Large intestine (tissue), 3 donors: ENCODE results near the gene MEPCE. TPM values are rescaled to one million over a fixed set of nuclear protein-coding genes. Genes with fewer than 3 reads are reported as not detected.

Experiments
- DNase-seq, 2 donors: peaks; one replicate each; pipeline versions ENCODE4 v3.0.0 to v3.0.0-alpha.2; 2013
- H3K27ac ChIP-seq: one replicate; pipeline ENCODE4 v1.5.1; 2013; ENCODE audit warnings: low read length
- H3K27me3 ChIP-seq: 2 replicates; pipeline ENCODE4 v1.6.1; 2013; ENCODE audit warnings: low read length; ENCODE audit not compliant: control insufficient read depth, insufficient read depth
- H3K36me3 ChIP-seq: 2 replicates; pipeline ENCODE4 v1.6.1; 2013; ENCODE audit warnings: low read length; ENCODE audit not compliant: control insufficient read depth, insufficient read depth
- H3K4me1 ChIP-seq: one replicate; pipeline ENCODE4 v1.6.1; 2013; ENCODE audit warnings: low read length; ENCODE audit not compliant: control insufficient read depth, insufficient read depth
- H3K4me3 ChIP-seq: one replicate; pipeline ENCODE4 v1.5.1; 2013; ENCODE audit warnings: low read length
- H3K9me3 ChIP-seq: one replicate; pipeline ENCODE4 v1.6.1; 2013; ENCODE audit warnings: mild to moderate bottlenecking, low read depth, low read length, moderate library complexity; ENCODE audit not compliant: control insufficient read depth
- WGBS: methylation state at CpG from one replicate; pipeline ENCODE4 v1.1.5; 2013; ENCODE audit warnings: low lambda C conversion rate; ENCODE audit not compliant: insufficient coverage; 5-methylcytosine and 5-hydroxymethylcytosine counted together
- polyA plus RNA-seq: library from polyadenylated mRNA; unstranded; fragments of 120-200 nt; gene quantifications from one replicate; pipeline ENCODE4 v1.2.1, GENCODE V29; 2013

MEPCE gene
- polyA plus RNA-seq, 1 donor: 37.6 TPM

DNA sequence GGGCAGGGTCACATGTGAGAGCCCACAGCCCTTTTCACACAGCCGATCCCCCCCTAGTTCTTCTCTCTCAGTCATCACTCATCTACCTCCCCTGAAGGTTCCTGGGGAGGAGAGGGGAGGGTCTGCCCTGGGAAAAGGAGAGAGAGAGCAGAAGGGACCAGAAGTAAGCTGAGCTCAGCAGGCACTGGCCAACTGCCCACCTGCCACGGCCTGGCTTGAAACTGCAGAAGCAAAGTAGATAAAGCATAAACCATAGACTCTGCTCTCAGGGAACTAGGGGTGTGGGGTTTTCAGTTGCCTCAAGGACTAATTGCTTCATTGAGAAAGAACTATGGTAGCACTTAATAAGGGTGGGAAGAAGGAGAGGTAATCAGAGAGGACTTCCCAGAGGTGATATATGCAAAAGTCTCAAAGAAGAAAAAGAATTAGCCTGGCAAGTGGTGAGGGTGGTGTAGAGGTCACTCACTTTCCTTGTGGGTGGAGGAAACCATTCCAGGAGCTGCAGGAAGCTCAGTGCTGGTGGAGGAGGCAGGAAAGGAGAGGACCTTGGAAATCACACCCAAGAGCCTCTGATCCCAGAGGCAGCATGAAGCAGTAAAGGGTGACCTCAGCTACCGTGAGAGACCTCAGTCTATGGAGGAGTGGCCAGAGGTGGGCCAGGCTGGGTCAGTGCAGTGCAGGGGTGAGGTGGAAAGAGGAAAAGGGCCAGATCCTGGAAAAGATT is 39.2 kb upstream of the MEPCE start:
- DNase-seq: no peak
- H3K27me3 ChIP-seq: no peaks in the 10 kb centered on the region
- H3K27ac ChIP-seq: no peak overlapping the region
- WGBS: no CpG with 5 or more reads among the region's 3 CpGs
- no peak overlapping the region for H3K4me3 ChIP-seq
- H3K36me3 ChIP-seq: no peaks in the 10 kb centered on the region
- no peaks in the 10 kb centered on the region for H3K9me3 ChIP-seq
- H3K4me1 ChIP-seq: no peaks in the 10 kb centered on the region

DNA sequence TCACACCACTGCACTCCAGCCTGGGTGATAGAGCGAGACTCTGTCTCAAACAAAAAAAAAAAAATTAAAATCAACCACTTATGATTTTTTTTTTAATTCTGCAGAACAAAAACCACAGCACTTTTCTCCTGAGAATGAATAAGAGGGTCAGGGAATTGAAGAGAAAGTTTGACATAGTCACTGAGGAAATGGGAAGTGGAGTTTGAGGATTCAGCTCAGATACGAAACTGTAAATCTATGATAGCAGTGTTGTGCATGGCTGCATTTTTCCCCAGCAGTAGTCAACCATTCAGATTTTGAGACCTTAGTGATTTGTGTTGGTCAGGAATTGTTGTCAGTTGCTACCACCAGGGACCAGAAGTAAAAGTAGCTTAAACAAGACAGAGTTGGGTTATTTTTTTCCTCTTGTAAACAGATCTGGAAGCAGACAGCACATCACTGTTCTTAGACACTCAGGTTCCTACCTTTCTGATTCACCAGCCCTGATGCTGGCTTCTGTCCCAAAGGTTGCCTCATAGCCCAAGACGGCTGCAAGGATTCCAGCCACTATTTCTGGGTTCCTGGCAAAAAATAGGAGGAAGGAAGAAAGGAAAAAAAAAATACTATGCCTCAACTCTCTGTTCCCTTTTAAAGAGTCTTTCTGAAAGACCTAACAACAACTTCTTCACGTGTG is 36.3 kb upstream of the MEPCE start:
- no peaks in the 10 kb centered on the region for H3K27me3 ChIP-seq
- H3K4me3 ChIP-seq: no peak overlapping the region
- H3K9me3 ChIP-seq: no peaks in the 10 kb centered on the region
- no peak for DNase-seq
- no peak overlapping the region for H3K27ac ChIP-seq
- no peaks in the 10 kb centered on the region for H3K36me3 ChIP-seq
- H3K4me1 ChIP-seq: no peaks in the 10 kb centered on the region
- 100% methylated on average over 1 of the region's 4 CpGs for WGBS

DNA sequence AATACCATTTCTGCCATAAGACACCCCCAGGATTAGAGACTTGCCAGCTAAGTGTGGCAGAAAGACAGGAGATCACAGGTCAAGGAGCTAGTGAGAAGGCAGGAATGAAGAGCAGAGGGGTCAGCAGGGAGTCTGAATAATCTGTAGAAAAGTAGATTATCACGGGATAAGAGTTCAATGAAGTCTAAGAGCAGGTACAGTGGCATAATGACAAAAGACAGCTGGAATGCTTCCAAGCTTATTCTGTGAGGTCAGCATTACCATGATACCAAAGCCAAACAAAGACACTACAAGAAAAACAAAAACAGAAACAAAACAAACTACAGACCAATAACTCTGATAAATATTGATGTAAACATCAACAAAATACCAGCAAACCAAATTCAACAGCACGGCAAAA is 35.6 kb upstream of the MEPCE start:
- no peak overlapping the region for H3K4me3 ChIP-seq
- H3K36me3 ChIP-seq: no peaks in the 10 kb centered on the region
- DNase-seq: no peak
- no peaks in the 10 kb centered on the region for H3K9me3 ChIP-seq
- no peak overlapping the region for H3K27ac ChIP-seq
- no CpG with 5 or more reads among the region's 2 CpGs for WGBS
- no peaks in the 10 kb centered on the region for H3K27me3 ChIP-seq
- H3K4me1 ChIP-seq: no peaks in the 10 kb centered on the region

DNA sequence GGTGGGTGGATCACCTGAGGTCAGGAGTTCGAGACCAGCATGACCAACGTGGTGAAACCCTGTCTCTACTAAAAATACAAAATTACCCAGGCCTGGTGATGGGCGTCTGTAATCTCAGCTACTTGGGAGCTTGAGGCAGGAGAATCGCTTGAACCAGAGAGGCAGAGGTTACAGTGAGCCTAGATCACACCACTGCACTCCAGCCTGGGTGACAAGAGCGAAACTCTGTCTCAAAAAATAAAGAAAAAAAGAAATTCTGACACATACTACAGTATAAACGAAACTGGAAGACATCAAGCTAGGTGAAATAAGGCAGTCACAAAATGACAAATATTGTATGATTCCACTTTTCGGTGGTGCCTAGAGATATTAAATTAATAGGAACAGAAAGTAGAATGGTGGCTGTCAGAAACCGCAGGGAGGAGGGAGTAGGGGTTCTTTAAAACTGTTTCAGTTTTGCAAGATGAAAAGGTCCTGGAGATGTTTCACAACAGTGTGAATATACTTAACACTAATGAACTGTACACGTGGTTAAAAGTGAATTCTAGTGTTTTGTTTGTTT is 33.1 kb upstream of the MEPCE start:
- no peak for DNase-seq
- H3K27ac ChIP-seq: no peak overlapping the region
- WGBS: 80% methylated on average over 4 of the region's 9 CpGs

DNA sequence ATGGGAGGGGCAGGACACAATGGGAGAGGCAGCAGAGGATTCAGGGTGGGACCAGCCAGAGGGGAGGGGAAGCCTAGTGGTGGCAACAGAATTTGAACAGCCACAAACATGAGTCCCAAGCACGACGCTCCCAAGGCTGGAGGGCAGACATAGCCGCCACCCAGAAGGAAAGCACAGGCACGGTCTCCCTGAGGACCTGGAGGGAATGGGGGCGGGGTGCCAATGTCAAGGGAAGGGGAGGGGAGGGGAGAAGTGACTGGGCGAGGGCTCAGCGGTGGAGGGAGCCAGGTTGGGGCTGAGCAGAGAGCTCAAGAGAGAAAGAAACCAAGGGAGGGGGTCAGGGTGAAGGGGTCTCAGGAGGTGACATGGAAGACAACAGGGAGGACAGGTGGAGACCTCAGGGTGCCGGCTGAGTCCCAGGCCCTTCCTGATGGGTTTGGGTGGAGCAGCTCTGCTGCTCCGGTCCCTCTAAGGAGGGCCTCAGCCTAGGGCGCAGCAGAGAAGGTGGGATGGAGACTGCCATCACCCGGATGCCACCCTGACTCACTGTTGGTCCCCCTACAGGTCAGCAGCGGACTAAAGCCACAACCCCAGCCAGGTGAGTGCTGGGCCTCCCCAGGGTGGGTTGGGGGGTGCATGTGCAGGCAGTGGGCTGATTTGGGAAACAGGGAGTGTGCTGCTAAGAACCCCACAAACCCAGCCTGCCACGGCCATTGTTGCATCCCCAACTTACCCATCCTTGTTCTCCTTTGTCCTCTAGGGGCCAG is 32.1 kb upstream of the MEPCE start:
- DNase-seq: no peak
- no peak overlapping the region for H3K4me3 ChIP-seq
- H3K4me1 ChIP-seq: no peaks in the 10 kb centered on the region
- no CpG with 5 or more reads among the region's 13 CpGs for WGBS
- no peak overlapping the region for H3K27ac ChIP-seq
- no peaks in the 10 kb centered on the region for H3K36me3 ChIP-seq
- no peaks in the 10 kb centered on the region for H3K9me3 ChIP-seq
- H3K27me3 ChIP-seq: no peaks in the 10 kb centered on the region

More for the DNA sequence above, 33.1 kb upstream of the MEPCE start:
- no peaks in the 10 kb centered on the region for H3K4me1 ChIP-seq
- H3K4me3 ChIP-seq: no peak overlapping the region
- H3K36me3 ChIP-seq: no peaks in the 10 kb centered on the region
- no peaks in the 10 kb centered on the region for H3K9me3 ChIP-seq
- H3K27me3 ChIP-seq: no peaks in the 10 kb centered on the region

DNA sequence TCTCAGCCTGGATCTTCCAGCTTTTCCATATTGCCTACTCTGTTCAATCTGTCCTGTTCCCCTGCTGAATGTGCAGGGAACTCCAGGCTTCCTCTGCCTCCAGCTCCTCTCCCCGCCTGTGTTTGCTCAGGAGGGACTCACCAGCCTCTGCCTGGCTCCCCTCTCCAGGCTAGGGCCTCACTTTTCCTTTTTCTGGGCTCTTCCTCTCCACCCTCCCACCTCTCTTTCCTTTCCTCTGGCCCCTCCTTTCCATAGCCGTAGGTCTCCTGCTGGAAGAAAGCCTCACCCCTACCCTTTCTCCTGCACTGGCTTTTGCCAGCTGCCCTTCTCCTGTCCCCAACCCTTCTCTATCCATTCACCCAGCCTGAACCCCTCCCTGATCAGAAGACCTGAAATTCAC is 31.4 kb upstream of the MEPCE start:
- Histone ChIP-seq H3K4me3 (no peak overlapping the region), H3K4me1 (no peaks in the 10 kb centered on the region), H3K36me3 (no peaks in the 10 kb centered on the region), H3K27ac (no peak overlapping the region), H3K9me3 (no peaks in the 10 kb centered on the region), H3K27me3 (no peaks in the 10 kb centered on the region)
- WGBS: no CpG with 5 or more reads among the region's 2 CpGs
- no peak for DNase-seq

DNA sequence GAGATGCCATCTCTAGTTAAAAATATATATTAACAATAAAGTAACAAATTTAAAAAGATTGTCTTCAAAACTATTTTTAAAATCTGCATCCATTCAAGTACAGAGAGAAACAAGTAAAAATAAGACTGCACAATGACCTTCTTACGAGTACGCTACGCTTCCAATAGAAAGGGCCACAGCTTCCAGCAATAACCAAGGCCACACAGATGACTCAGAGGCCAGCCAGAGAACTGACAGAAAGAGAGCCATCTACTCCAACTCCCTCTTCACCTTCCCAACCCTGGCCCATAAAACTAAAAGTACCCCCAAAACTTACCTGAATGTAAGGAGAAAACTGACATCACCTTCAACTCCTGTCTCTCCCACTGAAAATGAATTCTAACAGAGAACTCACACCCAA is 29.6 kb upstream of the MEPCE start:
- H3K4me1 ChIP-seq: no peaks in the 10 kb centered on the region
- H3K27me3 ChIP-seq: no peaks in the 10 kb centered on the region
- no peak overlapping the region for H3K27ac ChIP-seq
- DNase-seq: no peak
- H3K4me3 ChIP-seq: no peak overlapping the region
- WGBS: no CpG with 5 or more reads among the region's 3 CpGs
- H3K36me3 ChIP-seq: no peaks in the 10 kb centered on the region
- no peaks in the 10 kb centered on the region for H3K9me3 ChIP-seq

DNA sequence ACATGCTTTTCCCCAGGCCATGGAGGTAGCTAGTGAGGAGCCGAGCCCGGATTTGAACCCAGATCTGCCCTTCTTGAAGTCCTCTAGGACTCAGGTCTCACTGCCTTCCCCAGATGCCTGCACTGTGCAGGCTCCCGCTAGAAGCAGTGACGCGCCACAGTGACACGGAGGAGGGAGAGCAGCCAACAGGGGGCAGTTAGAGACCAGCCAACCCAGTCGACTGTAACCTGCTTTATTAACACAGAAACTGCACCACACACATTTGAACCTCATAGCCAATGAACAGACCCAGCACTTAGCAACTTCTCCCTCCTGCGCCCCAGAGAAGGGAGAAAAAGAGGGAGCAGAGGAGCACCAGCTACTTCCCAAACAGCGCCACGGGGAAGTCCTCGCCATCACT is 29.0 kb upstream of the MEPCE start:
- DNase-seq: no peak
- Histone ChIP-seq H3K9me3 (no peaks in the 10 kb centered on the region), H3K27me3 (no peaks in the 10 kb centered on the region), H3K27ac (no peak overlapping the region), H3K36me3 (no peaks in the 10 kb centered on the region), H3K4me3 (no peak overlapping the region), H3K4me1 (no peaks in the 10 kb centered on the region)
- no CpG with 5 or more reads among the region's 11 CpGs for WGBS

DNA sequence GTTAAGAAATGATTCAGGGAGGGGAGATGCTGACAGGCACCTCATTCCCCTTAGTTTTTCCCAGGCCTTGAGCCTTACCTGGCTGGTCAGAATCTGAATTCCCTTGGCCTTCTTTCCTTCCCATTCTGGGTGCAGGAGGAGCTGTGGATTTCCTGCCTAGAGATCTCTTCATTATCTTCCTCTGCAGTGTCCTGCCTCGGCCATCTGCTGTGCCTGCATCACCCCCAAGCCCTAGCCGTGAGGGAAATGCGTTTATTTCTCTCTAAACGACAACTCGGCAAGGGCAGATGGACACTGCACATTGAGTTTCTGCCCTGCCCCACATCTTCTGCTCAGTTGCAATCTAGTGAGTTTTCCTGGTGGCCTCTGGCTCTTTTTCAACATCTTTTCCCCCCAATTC is 27.8 kb upstream of the MEPCE start:
- DNase-seq: no peak
- no peaks in the 10 kb centered on the region for H3K36me3 ChIP-seq
- no peaks in the 10 kb centered on the region for H3K27me3 ChIP-seq
- H3K9me3 ChIP-seq: no peaks in the 10 kb centered on the region
- H3K4me1 ChIP-seq: no peaks in the 10 kb centered on the region
- H3K27ac ChIP-seq: no peak overlapping the region
- WGBS: no CpG with 5 or more reads among the region's 5 CpGs
- no peak overlapping the region for H3K4me3 ChIP-seq

DNA sequence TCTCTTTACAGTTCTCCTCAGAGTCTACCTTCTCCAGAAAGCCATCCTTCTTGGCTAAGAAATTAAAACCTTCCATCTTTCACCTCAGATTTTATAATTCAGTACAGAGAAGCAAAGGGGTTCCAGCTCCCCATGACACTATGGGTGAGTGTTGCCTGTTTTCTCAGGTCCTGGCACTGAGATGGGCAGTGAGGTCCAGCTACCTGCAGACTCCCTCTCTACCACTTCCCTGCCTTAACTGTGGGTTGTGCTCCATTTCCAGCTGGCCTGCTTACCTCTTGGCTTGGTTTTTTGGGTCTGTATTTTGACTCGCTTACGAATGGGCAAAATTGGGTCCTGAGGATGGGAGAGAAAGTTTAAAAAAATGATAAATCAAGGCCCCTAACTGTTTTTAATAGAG is 27.4 kb upstream of the MEPCE start:
- DNase-seq: no peak
- H3K4me3 ChIP-seq: no peak overlapping the region
- H3K27me3 ChIP-seq: no peaks in the 10 kb centered on the region
- H3K27ac ChIP-seq: no peak overlapping the region
- H3K9me3 ChIP-seq: no peaks in the 10 kb centered on the region
- H3K36me3 ChIP-seq: no peaks in the 10 kb centered on the region
- no CpG with 5 or more reads among the region's 2 CpGs for WGBS
- H3K4me1 ChIP-seq: no peaks in the 10 kb centered on the region
